HG03565 (cell line): ENCODE results near the gene ULBP1.
A peak's percentile ranks its signal among the peaks of the same experiment; 100 is the strongest.
"Not testable (repeated sequence)": the region's sequence is repeated elsewhere in the genome, so short reads cannot be mapped to it uniquely, and the experiment has no call there.

Source experiments
- ATAC-seq: cut with Tn5 transposase; IDR thresholded peaks from one replicate; pipeline ENCODE4 v1.9.1; 2021; ENCODE audit warnings: mild to moderate bottlenecking, moderate library complexity; ENCODE audit not compliant: unreplicated experiment

The ULBP1 gene

GRCh38 chr6:150003599-150003998, 39.9 kb downstream of the ULBP1 start:
- ATAC-seq = not testable (repeated sequence)

DNA sequence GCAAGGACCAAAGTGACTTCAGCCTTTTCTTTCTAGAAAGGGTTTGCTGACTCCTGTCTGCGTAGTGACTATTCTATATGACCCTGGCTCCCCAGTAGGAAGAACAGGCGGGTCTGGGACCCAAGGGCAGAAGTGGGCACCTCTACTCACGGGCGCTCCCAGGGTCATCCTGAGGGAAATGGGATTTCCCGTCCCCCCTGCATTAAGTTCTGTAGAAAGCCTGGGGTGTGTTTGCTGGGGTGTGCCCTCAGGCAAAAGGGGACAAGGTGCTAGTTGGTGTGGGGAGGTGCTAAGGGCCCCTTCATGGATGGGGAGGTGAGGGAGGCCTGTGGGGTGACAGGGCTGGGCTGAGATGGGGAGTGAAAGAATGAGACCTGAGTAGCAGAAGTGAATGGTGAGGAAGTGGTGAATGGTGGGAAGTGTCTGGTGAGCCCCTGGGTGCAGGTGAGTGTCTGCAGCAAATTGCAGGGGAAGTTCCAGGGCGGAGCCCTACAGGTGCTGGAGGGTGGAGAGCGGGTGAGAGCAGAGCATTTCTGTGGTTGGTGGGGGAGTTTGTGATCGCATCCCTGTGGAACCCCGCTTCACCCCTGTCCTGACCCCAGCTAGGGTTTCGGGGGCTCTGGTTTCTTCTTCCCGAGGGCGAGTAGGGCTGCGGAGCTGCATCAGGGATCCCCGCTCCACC, 40.5 kb downstream of the ULBP1 start:
- ATAC-seq = no peak

GRCh38 chr6:150004783-150005717, 41.3 kb downstream of the ULBP1 start:
- peak; percentile 50 for ATAC-seq

- no peak for ATAC-seq
Measured at GRCh38 chr6:150005761-150006651, 42.3 kb downstream of the ULBP1 start.

DNA sequence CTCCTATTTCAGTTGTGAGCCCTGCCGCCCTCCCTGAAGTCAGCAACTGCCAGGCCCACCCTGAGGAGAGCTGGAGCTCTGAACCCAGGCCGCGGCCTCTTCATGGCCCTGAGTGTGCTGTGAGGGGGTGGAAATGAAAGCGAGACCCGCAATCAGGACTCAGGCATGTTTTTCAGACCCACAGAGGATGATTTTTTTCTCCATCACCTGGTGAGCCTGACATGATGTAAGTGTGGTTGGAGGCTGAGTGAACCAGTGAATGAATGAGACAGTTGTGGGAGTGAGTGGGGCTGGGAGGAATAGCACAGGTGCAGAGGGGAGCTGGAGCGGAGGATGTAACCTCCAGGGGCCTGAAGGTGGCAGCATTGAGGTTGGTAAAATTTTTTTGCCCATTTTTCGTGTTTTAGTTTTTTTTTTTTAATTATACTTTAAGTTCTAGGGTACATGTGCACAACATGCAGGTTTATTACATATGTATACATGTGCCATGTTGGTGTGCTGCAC, 43.3 kb downstream of the ULBP1 start:
- no peak for ATAC-seq

GRCh38 chr6:150008588-150008987, 44.8 kb downstream of the ULBP1 start:
- ATAC-seq = no peak

DNA sequence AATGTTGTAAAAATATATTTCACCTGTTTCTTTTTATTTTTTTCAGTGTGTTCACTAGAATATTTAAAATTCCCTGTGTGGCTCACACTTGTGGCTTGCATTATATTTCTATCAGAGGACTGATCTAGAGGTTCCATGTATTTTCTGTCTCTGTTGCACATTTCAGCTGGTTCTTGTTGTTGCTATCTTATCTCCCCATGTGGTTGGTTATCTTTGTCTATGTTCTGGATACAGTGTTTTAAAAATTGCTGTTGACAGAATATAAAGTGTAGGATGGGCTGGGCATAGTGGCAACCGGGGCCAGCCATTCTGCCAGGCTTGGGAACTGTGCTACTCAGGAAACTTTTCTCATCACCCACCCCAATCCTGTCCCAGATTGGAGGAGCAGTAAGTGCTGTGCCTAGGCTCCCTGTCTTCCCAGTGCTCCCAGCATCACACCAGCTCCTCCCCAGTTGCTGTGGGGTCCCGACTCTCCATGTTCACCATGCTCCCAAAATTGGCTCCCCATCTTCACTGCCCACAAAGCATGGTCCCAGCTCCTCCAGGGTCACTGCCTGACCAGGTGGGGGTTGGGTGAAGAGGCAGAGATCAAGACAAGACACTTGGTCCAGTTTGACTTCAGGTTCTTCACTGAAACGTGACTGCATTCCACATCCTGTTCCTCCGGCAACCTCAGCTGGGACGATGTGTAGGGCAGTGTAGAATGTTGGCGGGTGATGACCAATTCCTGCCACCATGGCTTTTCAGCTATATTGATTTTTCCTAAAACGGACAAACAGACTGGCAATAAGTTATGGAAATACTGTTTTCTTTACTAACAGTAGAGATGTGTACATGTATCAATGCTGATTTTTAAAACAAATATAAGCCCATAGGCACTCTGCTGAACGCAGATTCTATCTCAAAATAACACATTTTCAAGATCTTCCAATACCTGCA, 49.4 kb downstream of the ULBP1 start:
- not testable (repeated sequence) for ATAC-seq

DNA sequence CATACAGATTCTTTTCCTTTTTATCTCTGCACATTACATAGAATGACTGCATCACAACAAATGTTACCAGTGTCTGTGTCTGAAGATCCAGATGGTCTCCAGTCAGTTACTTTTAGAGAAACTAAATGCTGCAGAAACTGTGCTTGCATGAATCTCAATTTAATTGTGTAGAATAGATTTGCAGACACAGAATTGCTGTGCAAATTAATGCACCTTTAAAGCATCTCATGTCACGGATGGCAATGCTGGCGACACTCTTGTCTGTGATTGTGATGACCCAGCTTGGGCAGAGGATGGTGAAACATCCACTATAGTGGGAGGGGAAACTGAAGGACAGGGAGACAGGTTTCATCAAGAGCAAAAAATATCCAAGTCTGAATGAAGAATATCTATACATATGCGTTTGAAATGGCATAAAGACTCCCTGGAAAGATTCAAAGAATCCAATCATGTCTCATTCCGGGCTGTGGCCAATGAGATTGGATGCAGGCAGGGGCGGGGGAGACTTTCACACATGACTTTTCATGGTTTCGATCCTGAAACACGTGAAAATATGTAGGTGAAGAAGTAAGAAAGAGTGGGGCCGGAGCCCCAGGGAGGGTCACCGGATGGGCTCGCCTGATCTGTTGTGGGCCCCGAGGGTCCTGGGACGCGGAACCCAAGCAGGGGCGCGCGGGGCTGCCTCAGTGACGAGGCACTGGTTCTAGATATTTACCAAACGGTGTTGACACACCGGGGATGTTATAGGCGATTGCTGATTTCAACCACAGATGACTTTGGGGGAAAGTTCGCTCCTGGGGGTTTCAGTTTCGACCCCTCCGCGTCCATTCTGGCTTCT, 50.3 kb downstream of the ULBP1 start:
- not testable (repeated sequence) for ATAC-seq

GRCh38 chr6:150014623-150015280, 51.0 kb downstream of the ULBP1 start:
- not testable (repeated sequence) for ATAC-seq

- ATAC-seq = not testable (repeated sequence)
Measured at GRCh38 chr6:150015281-150016001, 51.7 kb downstream of the ULBP1 start.

DNA sequence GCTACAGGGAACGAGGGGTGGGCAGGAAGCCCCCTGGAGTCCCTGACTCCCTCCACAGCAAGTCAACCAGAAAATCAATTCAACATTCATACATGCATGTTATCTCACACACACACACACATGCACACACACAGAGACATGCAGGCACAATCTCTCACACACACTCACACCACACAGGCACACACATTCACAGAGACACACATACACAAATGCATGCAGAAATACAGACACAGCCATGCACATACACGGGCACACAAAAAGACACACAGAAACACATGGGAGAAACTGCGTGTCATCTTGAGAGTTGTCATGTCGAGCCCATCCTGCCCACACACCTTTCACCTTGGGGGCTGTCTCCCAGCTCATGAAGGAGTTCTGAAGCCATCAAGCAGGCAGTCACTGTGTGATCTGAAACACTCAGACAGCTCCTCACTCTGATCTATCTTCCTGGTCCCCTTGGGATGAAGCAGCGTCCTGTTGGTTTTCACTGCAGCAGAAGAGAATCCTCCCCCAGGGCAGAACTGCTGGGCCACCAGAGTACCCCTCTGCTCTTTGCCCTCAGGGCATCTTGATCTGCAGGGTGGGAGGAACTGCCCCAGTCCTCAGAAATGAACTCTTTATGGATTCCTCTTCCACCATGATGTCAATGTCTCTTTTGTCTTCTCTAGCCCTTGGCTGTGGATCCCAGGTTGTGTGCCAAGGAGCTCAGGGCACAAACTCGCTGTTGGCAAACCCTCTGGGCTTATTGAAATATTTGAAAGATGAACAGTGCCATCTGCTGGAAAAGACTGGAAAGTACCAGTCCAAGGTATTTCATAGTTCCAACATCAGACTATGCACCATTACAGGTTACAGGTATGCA, 52.8 kb downstream of the ULBP1 start:
- peak; percentile 81 for ATAC-seq

DNA sequence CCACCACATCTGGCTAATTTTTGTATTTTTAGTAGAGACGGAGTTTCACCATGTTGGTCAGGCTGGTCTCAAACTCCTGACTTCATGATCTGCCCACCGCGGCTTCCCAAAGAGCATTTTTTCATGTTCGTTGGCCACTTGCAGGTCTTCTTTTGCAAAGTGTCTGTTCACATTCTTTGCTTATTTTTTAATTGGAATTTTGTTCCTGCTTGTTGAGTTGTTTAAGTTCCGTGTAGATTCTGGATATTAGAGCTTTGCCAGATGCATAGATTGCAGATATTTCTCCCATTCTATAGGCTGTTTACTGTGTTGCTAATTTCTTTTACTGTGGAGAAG, 53.4 kb downstream of the ULBP1 start:
- ATAC-seq = not testable (repeated sequence)

DNA sequence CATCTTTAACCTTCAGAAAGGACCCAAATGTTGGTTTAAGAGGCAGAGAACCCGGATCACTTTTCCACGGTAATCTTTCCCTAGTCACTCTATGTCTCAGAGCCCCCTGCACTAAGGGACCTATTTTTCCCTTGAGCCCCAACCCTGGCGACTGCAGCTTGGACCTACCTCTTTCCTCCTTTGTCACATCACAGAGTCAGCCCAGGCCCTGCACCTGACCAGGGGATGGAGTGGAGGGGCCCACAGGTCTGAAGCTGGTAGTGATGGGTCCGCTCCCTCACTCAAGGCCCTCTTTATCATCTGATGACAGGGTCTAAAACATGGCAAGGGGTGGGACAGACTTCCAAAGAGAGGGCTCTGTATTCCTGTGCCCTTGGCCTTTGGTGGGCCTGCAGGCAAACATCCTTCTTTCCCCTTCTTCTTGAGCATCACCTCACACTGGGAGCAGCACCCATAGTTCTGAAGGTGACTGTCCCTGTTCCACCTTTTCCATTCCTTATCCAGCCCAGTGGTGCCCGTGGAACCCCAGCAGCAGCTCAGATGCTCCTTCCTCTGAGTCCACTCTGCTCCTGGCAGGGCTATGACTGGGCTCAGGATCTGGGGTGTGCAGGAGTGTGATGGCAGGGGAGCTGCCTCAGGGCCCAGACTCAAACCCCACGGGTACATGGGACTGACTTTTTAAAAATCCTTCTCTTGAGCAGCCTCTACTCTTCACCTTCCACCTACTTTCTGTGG, 55.3 kb downstream of the ULBP1 start:
- ATAC-seq = no peak

GRCh38 chr6:150021870-150022269, 58.1 kb downstream of the ULBP1 start:
- ATAC-seq = not testable (repeated sequence)
